Inflammatory macrophage (primary cell): ENCODE data around the gene EIF4G2.
"Not testable (repeated sequence)": the region's sequence is repeated elsewhere in the genome, so short reads cannot be mapped to it uniquely, and the experiment has no call there.

ENCODE experiments used
- DNase-seq, 2 donors: peaks; one replicate each; pipeline ENCODE4 v3.0.0-alpha.2; 2020 to 2022
- total RNA-seq, 18 experiments: gene quantifications; one replicate each; lab custom pipeline; 2026; ENCODE audit warnings: mixed read lengths in 6 of 18, inconsistent platforms in 2 of 18; lab: John Stamatoyannopoulos, UW

The EIF4G2 gene
- total RNA-seq: 730 to 1,839 (median 955) reads per million in 18 experiments

- peak; percentile 99 for DNase-seq
Observed at GRCh38 chr11:10808553-10809372, at the start of gene EIF4G2. Gene EIF4G2, minus strand, starts transcription at chr11:10808926.

GRCh38 chr11:10857709-10858438, 49.1 kb upstream of the EIF4G2 start, which contains the start of gene ZBED5:
Gene ZBED5, minus strand, starts transcription at chr11:10858053. Its CDS starts 3,108 bp downstream, at chr11:10854945.
- peak; percentile 98 for DNase-seq

GRCh38 chr11:10857459-10857708, 48.7 kb upstream of the EIF4G2 start:
- DNase-seq: no peak

- peak; percentile 55 to 56 for DNase-seq
Observed at GRCh38 chr11:10856689-10857458, 48.1 kb upstream of the EIF4G2 start.

- no peak for DNase-seq
Observed at GRCh38 chr11:10855295-10855694, 46.6 kb upstream of the EIF4G2 start.

- DNase-seq: no peak
Observed at GRCh38 chr11:10847960-10848860, 39.5 kb upstream of the EIF4G2 start.

- no peak for DNase-seq
Observed at GRCh38 chr11:10846660-10847059, 37.9 kb upstream of the EIF4G2 start.

GRCh38 chr11:10845589-10845988, 36.9 kb upstream of the EIF4G2 start:
- no peak for DNase-seq

GRCh38 chr11:10844796-10845195, 36.1 kb upstream of the EIF4G2 start:
- no peak for DNase-seq

- DNase-seq: no peak
Observed at GRCh38 chr11:10844356-10844755, 35.6 kb upstream of the EIF4G2 start.

- no peak for DNase-seq
Observed at GRCh38 chr11:10838881-10839280, 30.2 kb upstream of the EIF4G2 start.

- DNase-seq: no peak
Observed at GRCh38 chr11:10838083-10838482, 29.4 kb upstream of the EIF4G2 start.

GRCh38 chr11:10836884-10837283, 28.2 kb upstream of the EIF4G2 start:
- not testable (repeated sequence) for DNase-seq

GRCh38 chr11:10829139-10829538, 20.4 kb upstream of the EIF4G2 start:
- DNase-seq: no peak

GRCh38 chr11:10828402-10828801, 19.7 kb upstream of the EIF4G2 start:
- no peak for DNase-seq

- DNase-seq: peak in 1 of 2 donors; percentile 15
Observed at GRCh38 chr11:10824888-10825287, 16.2 kb upstream of the EIF4G2 start.

- DNase-seq: no peak
Observed at GRCh38 chr11:10823152-10823579, 14.4 kb upstream of the EIF4G2 start.

- not testable (repeated sequence) for DNase-seq
Observed at GRCh38 chr11:10822491-10822890, 13.8 kb upstream of the EIF4G2 start.

GRCh38 chr11:10818594-10818993, 9.9 kb upstream of the EIF4G2 start:
- DNase-seq: no peak

GRCh38 chr11:10813945-10814344, 5.2 kb upstream of the EIF4G2 start:
- no peak for DNase-seq

- DNase-seq: no peak
Observed at GRCh38 chr11:10809373-10810160, 841 bp upstream of the EIF4G2 start.
